Glomerular endothelial cell (primary cell): ENCODE data around the gene CELA2A. TPM values are rescaled to one million over a fixed set of nuclear protein-coding genes. Genes with fewer than 3 reads are reported as not detected.
"Not testable (repeated sequence)": the region's sequence is repeated elsewhere in the genome, so short reads cannot be mapped to it uniquely, and the experiment has no call there.

Source experiments
- DNase-seq: peaks from one replicate; pipeline ENCODE4 v3.0.0-alpha.2; 2011; ENCODE audit warnings: low read depth, low spot score; ENCODE audit errors: extremely low read depth
- total RNA-seq: library from RNA; depleted of rRNA; stranded (reverse); fragments of >200 nt; gene quantifications from 2 replicates; pipeline ENCODE4 v1.2.3, GENCODE V29; 2015

Gene CELA2A
- total RNA-seq, 1 donor from 2014 or later = not detected

DNA sequence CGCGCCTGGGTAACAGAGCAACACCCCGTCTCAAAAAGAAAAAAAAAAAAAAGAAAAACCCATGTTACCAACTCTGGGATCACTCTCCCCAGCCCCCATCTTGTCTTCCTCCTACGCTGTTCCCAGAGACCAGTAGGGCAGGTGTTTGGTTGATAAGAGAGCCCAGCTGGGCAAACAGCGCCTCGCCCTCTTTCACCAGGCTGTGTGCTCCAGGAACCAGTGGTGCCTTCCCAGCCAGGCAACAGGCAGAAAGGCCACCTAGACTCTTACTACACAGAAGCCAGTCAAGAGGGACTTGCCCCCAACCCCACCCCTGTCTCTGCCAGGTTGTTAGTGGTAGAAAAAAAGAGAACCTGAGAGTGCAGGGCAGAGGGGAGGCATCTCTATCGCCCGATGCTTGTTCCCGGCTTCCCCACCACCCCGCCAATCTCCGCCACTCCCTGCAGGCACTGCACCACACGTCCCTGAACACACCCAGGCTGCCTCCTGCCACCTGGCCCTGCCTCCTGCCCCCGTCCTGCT, 32.3 kb upstream of the CELA2A start:
- DNase-seq = no peak

DNA sequence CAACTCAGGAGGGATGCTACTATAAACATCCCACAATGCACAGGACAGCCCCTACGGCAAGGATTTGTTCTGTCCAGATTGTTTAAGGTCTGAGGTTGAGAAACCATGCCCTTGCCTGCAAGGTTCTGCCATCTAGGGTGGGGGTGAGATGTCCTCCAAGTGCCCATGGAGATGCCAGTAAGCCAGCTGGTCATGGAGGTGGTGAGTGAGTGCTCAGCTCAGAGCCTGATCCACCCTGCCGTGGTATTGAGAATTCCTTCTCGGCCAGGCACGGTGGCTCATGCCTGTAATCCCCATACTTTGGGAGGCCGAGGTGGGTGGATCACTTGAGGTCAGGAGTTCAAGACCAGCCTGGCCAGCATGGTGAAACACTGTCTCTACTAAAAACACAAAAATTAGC, 31.6 kb upstream of the CELA2A start:
- no peak for DNase-seq

DNA sequence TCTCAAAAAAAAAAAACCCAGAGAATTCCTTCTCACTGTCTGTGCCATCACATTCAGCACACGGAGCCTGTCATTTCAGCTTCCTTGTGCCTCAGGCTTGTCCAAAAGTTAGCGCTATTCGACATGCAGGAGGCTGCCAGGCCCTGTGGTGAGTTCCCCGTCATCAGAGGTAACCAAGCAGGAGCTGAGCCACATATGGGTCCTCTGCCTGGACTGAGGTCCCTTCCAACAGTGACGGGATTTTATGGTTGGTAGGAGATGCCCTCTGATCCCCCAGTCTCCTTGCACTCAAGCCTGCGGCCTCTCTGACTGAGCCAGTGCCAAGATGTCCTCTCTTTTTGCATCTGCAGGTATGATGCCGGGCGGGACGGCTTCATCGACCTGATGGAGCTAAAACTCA, 31.0 kb upstream of the CELA2A start:
- no peak for DNase-seq

DNA sequence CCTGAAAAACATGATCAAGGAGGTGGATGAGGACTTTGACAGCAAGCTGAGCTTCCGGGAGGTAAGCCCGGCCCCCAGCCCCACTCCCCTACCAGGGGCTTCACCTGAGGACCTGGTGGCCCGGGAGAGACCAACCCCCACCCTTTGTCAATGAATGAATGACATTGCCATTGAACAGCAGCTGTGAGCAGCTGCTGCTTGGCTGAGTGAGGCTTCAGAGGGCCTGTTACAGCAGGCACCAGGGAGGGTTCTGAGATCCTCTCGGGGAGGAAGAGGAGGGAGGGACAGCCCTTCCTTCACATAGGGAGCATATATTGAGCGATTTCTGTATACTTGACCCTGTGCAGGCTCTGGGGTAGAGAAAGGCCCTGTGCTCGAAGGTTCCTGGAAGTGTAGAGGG, 30.6 kb upstream of the CELA2A start:
- no peak for DNase-seq

DNA sequence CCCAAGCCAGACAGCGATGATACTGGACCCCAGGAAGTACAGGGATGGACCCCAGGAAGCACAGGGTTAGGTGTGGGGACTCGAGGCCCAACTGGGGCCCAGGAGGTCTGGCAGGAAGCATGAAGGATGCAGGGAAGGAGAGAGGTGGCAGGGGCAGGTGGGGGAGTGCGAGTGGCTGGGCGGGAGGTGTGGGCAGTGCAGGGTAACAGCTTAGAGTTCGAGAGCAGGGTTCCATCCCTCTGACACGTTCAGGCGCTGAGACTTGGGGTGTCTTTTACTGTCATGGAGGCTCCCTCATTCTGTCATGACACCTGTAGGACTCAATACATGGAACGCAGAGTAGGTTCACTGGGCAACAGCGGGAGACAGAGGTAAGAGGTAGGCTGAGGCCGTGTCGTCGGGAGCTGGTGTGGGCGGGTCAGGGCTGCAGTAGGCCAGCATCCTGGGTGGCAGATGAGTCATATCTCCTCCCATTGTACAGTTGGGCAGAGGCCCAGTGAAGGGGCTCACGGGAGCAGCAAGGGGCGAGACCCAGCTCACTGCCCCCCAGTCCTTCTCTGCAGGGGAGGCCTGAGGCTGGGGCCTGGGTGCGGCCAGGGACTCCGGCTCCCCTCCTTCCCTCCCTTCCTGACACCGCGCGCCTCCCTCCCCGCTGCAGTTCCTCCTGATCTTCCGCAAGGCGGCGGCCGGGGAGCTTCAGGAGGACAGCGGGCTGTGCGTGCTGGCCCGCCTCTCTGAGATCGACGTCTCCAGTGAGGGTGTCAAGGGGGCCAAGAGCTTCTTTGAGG, 29.8 kb upstream of the CELA2A start:
- no peak for DNase-seq

DNA sequence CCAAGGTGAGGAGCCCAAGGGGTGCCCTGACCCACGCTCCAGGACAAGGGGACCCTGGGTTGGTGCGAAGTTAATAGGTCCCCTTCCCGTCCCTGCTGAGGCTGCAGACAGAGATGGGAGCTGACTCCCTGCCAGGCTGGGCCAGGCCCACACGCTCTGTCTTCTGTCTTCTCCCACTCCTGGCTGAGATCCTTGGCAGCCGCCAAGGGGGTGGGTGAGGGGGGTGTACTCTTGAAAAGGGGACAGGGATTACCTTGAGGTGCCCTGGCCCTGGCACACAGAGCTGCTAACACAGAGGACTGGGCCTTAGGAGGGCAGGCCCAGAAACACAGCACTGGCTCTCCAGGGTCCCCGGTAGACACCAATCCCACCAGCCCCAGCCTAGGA, 29.3 kb upstream of the CELA2A start:
- DNase-seq = no peak

DNA sequence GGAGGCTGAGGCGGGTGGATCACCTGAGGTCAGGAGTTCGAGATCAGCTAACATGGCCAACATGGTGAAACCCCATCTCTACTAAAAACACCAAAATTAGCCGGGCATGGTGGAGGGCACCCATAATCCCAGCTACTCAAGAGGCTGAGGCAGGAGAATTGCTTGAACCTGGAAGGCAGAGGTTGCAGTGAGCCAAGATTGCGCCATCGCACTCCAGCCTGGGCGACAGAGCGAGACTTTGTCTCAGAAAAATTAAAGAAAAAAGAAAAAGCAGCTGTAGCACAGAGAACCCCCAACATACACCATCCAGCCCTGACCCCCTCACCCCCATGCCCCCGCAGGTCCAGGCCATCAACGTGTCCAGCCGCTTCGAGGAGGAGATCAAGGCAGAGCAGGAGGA, 28.3 kb upstream of the CELA2A start:
- not testable (repeated sequence) for DNase-seq

DNA sequence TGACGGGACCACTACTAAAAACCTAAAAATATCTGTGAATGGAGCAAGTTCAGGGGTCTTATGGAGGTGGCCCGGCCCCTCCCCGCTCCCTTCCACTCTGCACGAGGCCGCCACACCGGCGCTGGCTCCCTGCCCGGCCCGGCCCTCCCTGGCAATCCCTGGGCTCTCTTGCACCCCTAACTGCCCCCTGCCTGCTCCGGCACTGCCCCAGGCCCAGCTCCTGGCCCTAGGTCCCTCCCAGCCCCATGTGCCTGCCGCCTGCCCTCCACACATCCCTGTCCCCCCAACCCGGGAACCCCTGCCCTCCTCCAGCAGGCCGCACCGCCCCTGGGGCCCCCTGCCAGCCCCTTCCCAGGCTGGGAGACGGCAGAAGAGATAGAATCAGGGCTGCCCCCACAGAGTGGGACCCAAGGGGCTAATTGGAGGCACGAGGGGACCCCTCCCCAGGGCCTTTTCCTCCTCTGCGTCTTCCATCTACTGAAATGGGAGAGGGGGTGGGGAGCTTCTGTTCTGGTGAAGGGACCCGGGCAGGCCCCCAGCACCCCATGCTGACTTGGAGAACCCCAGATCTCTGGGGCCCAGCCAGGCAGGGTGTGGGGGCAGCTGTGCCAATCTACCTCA, 27.6 kb upstream of the CELA2A start:
- DNase-seq = no peak

DNA sequence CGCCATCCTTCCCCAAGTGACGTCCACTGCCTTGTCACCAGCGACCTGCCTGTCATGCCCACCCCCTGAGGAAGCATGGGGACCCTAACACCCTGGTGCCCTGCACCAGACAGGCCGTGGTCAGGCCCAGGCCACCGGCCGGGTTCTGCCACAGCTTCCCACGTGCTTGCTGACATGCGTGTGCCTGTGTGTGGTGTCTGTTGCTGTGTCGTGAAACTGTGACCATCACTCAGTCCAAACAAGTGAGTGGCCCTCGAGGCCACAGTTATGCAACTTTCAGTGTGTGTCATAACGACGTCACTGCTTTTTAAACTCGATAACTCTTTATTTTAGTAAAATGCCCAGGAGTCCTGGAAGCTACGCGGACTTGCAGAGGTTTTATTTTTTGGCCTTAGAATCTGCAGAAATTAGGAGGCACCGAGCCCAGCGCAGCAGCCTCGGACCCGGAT, 26.8 kb upstream of the CELA2A start:
- no peak for DNase-seq

DNA sequence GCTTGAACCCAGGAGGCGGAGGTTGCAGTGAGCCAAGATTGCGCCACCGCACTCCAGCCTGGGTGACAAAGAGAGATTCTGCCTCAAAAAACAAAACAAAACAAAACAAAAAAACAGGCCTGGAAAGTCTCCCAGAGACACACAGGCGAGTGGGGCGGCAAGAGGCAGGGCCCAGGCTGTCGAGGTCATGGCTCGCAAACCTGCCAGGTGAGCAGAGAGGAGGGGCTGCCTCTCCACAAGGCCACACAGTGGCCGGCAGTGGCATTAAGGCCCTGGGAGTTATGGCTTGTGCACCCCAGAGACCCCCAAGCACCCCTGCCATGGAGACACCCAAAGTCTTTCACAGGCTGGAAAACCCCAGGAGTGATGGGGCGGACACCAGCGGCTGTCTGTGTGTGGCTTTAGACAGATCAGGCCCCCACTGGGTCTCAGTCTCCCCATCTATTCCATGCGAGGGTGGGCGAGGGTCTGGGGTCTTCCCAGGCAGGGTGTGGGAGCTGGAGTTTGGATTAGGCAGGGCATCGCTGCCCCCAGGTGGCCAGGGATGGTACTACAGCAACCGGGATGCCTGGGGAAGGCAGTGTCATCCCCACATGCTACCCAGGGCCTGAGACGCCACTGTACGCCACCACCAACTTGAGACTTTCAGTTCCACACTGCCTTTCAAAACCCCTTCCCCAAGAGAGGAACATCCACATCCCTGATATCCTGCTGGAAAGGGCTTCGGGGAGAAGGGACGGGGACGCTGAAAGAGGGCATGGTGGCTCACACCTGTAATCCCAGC, 25.6 kb upstream of the CELA2A start:
- no peak for DNase-seq

DNA sequence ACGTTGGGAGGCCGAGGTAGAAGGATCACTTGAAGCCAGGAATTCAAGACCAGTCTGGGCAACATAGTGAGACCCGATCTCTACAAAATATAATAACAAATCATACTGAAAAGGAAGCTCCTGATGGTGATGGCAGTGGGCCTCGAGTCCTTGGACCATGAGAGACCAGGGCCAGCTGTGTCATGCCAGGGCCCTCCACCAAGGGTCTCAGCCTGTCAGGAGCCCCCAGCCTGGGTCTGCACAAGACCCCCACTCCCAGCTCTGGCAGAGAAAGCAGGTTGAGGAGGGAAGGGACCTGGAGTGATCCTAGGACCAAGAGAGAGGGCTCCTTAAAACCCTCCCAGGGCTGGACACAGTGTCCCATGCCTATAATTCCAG, 25.0 kb upstream of the CELA2A start:
- DNase-seq = no peak

DNA sequence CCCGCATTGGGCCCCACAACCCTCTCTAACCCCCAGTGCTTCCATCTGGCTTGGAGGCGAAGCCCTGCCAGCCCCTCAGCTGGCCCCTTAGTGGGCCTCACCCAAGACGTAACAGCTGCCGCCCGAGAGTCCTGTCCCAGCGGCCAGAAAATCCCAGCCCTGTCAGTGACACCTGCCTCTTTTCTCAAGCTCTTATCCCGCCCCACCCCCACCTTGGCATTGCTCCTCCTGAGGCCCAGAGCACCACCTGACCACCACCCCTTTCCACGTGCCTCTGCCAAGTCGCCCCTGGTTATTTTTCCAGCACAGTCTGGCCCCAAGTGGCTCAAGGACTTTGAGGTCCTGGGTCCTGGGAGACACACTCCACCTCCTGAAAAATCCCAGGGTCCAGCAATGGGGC, 24.2 kb upstream of the CELA2A start:
- no peak for DNase-seq

DNA sequence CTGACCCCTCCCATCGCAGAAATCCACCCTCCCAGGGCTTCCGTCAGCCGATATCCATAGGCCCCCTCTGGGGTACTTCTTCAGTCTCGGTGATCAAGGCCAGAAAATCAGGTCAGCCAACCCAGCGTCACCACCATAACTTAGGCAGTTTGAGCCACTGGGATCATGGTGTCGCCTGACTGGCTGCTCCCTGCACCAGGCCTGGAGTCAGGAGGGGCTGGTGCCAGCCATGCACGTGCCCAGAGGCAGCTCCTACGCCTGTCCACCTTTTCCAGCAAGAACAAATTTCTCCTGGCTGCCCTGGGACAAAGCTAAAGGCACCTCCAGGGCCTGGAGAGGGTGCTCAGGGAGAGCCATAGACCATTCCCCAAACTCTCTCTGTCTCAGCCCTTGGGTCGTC, 23.1 kb upstream of the CELA2A start:
- DNase-seq = no peak

DNA sequence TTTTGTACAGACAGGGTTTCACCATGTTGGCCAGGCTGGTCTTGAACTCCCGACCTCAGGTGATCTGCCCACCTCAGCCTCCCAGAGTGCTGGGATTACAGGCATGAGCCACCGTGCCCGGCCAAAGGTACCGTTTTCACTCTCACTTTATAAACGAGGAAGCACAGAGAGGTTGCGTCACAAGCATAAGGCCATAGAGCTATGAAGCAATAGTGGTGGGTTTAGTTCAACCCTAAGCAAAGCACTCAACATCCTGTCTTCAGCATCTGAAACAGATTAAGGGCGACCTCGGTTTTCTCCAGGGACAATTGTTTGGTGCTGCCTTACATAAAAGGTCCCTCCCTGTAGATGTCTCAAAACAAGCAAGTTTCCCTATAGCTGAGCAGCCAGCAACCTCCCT, 21.8 kb upstream of the CELA2A start:
- DNase-seq = not testable (repeated sequence)

DNA sequence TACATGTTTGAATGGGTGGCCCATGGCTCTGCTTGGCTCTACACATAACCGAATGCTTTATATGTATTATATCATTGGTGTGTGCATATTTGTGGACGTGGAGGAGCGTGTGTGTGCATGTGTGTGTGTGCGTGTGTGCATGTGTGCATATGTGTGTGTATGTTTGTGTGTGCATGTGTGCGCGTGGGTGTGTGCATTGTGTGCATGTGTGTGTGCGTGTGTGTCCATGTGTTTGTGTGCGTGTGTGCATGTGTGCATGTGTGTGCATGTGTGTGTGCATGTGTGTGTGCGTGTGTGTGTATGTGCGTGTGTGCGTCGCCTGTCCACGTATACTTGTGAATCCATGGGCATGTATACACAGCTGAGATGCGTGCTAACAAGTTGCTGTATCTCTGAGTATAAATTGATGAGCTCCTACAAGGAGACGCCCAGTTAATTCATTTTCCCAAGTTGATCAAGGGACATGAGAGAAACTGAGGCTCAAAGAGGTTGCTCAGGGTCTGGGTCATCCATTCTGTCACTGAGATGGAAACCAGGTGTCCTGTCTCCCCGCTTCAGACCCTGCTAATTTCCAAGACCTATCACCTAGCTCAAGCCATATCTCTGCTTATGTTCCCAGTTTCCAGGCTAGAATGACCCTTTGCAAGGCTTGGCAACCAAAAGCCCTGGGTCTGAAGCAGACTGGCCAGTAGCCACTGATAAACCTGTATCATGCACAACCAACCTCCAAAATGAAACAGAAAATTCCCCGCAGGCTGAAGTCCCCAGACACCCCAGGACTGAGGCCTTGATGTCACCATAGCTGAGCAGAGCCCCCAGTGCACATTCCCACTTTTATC, 21.1 kb upstream of the CELA2A start:
- DNase-seq = no peak

DNA sequence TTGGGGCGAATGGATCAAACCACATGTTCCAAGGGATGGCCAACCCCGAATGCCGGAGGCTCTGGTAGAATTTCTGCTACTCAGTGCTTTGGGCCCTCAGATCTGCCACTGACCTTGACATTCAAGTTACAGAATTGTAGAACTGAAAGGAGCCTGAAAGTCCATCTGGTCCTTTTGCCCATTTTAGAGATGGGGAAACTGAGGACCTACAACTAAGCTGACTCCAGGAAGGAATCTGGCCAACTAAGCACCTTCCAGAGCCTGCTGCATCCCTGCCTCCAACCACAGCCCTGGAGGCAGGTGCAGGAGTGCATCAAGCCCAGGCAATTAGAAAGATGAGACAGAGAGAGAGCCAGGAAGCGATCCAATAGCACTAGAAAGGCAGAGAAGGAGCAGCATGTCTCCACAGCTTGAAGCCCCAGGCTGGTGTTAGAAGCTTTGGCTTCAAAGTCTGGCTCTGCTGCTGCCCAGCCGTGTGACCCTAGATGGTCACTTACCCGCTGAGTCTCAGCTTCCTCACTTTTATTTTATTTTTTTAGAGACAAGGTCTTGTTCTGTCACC, 19.6 kb upstream of the CELA2A start:
- DNase-seq = no peak

DNA sequence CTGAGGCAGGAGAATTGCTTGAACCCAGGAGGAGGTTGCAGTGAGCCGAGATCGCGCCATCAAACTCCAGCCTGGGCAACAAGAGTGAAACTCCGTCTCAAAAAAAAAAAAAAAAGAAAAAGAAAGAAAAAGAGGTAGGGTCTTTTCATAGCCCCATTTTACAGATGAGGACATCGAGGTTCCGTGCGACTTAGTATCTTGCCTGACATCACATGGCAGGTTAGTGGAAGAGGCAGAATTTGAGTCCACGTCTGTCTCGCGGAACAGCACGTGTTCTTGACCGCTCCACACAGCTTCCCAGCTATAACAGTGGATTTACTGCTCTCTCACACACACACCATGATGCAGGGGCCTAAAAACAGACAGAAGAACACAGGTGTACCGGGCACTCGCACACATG, 17.2 kb upstream of the CELA2A start:
- DNase-seq = no peak

DNA sequence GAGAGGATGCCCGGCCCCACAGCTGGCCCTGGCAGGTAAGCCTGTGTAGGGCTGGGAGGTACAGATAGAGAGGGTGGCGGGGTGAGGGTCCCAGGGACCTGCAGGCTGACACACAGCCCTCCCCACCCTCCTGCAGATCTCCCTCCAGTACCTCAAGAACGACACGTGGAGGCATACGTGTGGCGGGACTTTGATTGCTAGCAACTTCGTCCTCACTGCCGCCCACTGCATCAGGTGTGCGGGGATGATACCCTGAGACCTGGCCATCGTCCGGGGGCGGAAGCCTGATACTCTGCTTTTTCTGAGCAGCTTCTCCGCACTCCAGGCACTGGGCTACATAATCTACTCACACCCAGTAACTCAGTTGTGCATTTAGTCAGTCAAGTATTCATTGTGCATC, 16.2 kb upstream of the CELA2A start:
- no peak for DNase-seq

DNA sequence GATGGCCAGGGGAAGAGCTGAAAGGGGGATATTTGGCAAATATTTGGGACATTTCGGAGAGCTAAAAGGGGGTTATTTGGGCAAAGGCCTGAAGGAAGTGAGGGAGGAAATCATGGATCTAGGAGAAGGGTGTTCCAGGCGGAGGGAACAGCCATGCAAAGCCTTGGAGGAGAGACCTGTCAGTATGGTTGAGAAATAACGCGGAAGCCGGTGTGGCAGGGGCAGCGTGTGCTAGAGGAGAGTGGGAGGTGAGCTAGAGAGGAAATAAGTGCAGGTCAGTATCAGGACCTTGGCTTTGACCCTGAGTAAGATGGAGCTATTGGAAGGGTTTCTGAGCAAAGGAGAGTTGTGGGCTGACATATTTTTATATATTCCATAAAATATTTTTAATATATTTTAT, 15.3 kb upstream of the CELA2A start:
- no peak for DNase-seq

DNA sequence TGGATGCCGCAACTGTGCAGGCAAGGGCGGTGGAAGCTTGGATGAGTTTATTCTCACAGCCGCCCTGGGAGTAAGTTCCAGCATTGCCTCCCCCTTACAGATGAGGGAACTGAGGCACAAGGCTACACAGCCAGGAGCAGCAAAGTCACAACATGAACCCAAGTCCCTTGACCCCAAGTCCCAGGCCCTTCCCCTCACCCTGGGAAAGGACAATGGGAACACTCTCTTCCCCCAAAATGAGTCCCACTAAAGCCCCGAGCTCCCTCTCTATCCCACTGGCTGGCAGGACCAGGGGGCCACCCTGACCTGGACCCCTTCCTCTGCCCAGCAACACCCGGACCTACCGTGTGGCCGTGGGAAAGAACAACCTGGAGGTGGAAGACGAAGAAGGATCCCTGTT, 14.4 kb upstream of the CELA2A start:
- no peak for DNase-seq
